ENCODE measurements around the gene UNC45A. TPM values are rescaled to one million over a fixed set of nuclear protein-coding genes. Genes with fewer than 3 reads are reported as not detected.

UNC45A gene
- total RNA-seq, 1 donor from 2014 or later: 72.8 TPM

GRCh38 chr15:90932660-90932991 is 2.5 kb upstream of the UNC45A start:
- Mint-ChIP-seq H3K36me3 (ENCODE audit: low read depth) (peaks cover 9% of the 10 kb centered on the region), H3K27ac (peak overlapping the region; percentile 97), H3K4me3 (peak overlapping the region; percentile 96), H3K27me3 (no peaks in the 10 kb centered on the region), H3K4me1 (peaks cover 53% of the 10 kb centered on the region), H3K9me3 (no peaks in the 10 kb centered on the region)
- POLR2A ChIA-PET: interaction anchor here (0.5 to 8.7 kb wide), 17 partner anchors 9 to 667 kb away, joined by 3 to 213 read pairs (median 5); partner anchors contain the start of genes BLM, FES, MAN2A2 and NGRN
- DNase-seq (no peak), ATAC-seq (ENCODE audit: low read depth) (no peak)
- peak; percentile 9 for TF ChIP-seq CTCF (IDR thresholded peaks at IDR 0.05)
- intact Hi-C loops (cut with micrococcal nuclease): loop anchor here (1.0 to 5.0 kb wide), 6 partner anchors 265 to 830 kb away; partner anchors contain the start of genes CIB1, GDPGP1, IDH2 and IQGAP1
- CTCF ChIA-PET: interaction anchor here (0.8 to 8.7 kb wide), 21 partner anchors 10 to 640 kb away, joined by 3 to 193 read pairs (median 6); partner anchors contain the start of genes BLM, FES, MAN2A2 and RCCD1

GRCh38 chr15:90933301-90933700 is 1.8 kb upstream of the UNC45A start:
- Mint-ChIP-seq H3K9me3 (no peaks in the 10 kb centered on the region), H3K4me3 (no peak overlapping the region), H3K27ac (peak overlapping the region; percentile 35), H3K27me3 (no peaks in the 10 kb centered on the region), H3K36me3 (ENCODE audit: low read depth) (peaks cover 10% of the 10 kb centered on the region), H3K4me1 (peaks cover 53% of the 10 kb centered on the region)
- CTCF ChIA-PET: interaction anchor here (0.6 to 8.7 kb wide), 12 partner anchors 10 to 677 kb away, joined by 3 to 193 read pairs (median 10); partner anchors contain the start of genes FES and MAN2A2
- TF ChIP-seq CTCF (IDR thresholded peaks at IDR 0.05): no peak
- DNase-seq (no peak), ATAC-seq (ENCODE audit: low read depth) (no peak)
- intact Hi-C loops (cut with micrococcal nuclease): loop anchor here (5.0 kb wide), 5 partner anchors 266 to 831 kb away; partner anchors contain the start of genes CIB1, GDPGP1 and IDH2
- POLR2A ChIA-PET: interaction anchor here (1.0 to 8.7 kb wide), 8 partner anchors 23 to 339 kb away, joined by 3 to 213 read pairs (median 8); partner anchors contain the start of genes BLM, FES and MAN2A2

GRCh38 chr15:90934256-90934948 is 683 bp upstream of the UNC45A start:
- ATAC-seq (ENCODE audit: low read depth): peak; percentile 35
- no peaks in the 10 kb centered on the region for H3K27me3 Mint-ChIP-seq

GRCh38 chr15:90936823-90937222 is 1.7 kb downstream of the UNC45A start:
- no peaks in the 10 kb centered on the region for H3K9me3 Mint-ChIP-seq
- intact Hi-C loops (cut with micrococcal nuclease): loop anchor here (5.0 kb wide), 1 partner anchor 1245 kb away; the partner anchor contains the start of genes PEX11A and WDR93
- peaks cover 25% of the 10 kb centered on the region for H3K4me1 Mint-ChIP-seq

More at GRCh38 chr15:90934256-90934948, 683 bp upstream of the UNC45A start:
- CTCF ChIA-PET: interaction anchor here (0.8 to 8.7 kb wide), 18 partner anchors 9 to 615 kb away, joined by 3 to 193 read pairs (median 4); partner anchors contain the start of genes FES, MAN2A2 and RCCD1
- Mint-ChIP-seq H3K9me3 (no peaks in the 10 kb centered on the region), H3K36me3 (ENCODE audit: low read depth) (peaks cover 15% of the 10 kb centered on the region), H3K4me3 (peak overlapping the region; percentile 89), H3K27ac (peak overlapping the region; percentile 93), H3K4me1 (peaks cover 47% of the 10 kb centered on the region)
- no peak for TF ChIP-seq CTCF (IDR thresholded peaks at IDR 0.05)
- DNase-seq: peak; percentile 76
- POLR2A ChIA-PET: interaction anchor here (0.5 to 8.7 kb wide), 15 partner anchors 9 to 701 kb away, joined by 3 to 213 read pairs (median 6); partner anchors contain the start of genes BLM, CIB1, FES and GDPGP1
- intact Hi-C loops (cut with micrococcal nuclease): loop anchor here (1.0 to 5.0 kb wide), 10 partner anchors 32 to 832 kb away; partner anchors contain the start of genes BLM, CIB1, GDPGP1 and IDH2

More at GRCh38 chr15:90936823-90937222, 1.7 kb downstream of the UNC45A start:
- no peak overlapping the region for H3K27ac Mint-ChIP-seq
- TF ChIP-seq CTCF (IDR thresholded peaks at IDR 0.05): no peak
- DNase-seq (no peak), ATAC-seq (ENCODE audit: low read depth) (no peak)
- H3K27me3 Mint-ChIP-seq: no peaks in the 10 kb centered on the region
- H3K4me3 Mint-ChIP-seq: peak overlapping the region; percentile 89
- CTCF ChIA-PET: interaction anchor here (1.2 to 8.7 kb wide), 2 partner anchors 37 to 576 kb away, joined by 4 to 193 read pairs; partner anchors contain the start of gene MAN2A2
- H3K36me3 Mint-ChIP-seq (ENCODE audit: low read depth): peaks cover 36% of the 10 kb centered on the region
- POLR2A ChIA-PET: interaction anchor here (8.7 kb wide), 1 partner anchor 35 kb away, joined by 213 read pairs; the partner anchor contains the start of gene MAN2A2

Data from activated B cell treated with CpG ODN at 0.5 μM for 24 hours (primary cell).